GM19463 (cell line): ENCODE measurements around the gene SMTNL2.
"Not testable (repeated sequence)": the region's sequence is repeated elsewhere in the genome, so short reads cannot be mapped to it uniquely, and the experiment has no call there.

Source experiments
- ATAC-seq: cut with Tn5 transposase; IDR thresholded peaks from one replicate; pipeline ENCODE4 v1.9.1; 2021; ENCODE audit warnings: mild to moderate bottlenecking, moderate library complexity; ENCODE audit not compliant: unreplicated experiment

SMTNL2 gene

DNA sequence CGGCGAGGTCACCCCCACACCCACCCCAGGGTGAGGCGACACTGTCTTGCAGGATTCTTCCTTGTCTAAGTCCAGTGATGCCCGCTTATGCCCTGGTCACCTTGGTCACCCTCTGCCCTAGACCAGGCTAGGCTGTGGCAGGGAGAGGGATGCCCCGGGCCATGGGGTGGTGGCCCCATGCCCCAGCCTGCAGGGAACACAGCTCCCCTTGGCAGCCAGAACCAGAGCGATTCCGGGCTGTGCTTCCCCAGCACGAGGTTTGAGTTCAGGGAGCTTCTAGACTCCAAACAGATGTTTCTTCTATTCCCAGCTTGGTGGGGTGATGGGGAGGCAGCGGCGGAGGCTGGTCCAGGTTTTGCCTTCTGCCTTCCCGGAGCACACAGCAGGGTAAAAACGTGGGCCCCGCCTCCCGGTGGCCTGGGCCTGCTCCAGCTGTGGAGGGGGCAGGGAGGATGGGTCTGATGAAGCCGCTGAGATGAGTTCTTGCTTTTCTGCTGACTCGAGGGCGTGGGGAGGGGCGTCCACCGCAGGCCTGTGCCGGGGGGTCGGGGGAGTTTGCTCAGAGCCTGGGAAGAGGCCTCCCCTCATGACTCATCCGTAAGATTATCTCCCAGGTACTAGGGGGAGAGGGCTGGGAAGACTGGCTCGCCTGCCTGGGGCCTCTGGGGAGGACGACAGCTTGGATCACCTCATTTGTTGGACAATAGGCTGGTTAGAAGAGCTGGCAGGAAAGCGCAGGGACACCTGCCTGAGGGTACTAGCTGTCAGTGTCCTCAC is 15.4 kb downstream of the SMTNL2 start:
- ATAC-seq = no peak

DNA sequence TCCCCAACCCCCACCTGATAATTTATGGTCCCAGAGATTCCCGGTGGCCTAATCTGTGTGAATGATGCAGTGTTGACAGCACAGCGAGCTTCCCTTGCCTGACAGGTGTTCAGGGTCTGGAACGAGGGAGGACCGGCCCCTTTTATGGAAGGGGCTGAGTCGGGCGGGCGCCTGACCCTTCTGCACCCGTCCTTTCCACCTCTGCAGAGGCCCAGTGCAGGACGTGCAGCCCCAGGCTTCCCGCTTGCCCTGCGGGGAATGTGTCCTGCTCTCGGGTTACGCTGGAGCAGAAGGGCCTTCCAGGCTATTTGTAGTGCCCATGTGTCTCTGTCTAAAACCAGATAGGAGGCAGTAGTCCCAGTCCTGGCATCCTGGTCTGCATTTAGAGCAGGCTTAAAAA is 16.2 kb downstream of the SMTNL2 start:
- ATAC-seq = no peak

DNA sequence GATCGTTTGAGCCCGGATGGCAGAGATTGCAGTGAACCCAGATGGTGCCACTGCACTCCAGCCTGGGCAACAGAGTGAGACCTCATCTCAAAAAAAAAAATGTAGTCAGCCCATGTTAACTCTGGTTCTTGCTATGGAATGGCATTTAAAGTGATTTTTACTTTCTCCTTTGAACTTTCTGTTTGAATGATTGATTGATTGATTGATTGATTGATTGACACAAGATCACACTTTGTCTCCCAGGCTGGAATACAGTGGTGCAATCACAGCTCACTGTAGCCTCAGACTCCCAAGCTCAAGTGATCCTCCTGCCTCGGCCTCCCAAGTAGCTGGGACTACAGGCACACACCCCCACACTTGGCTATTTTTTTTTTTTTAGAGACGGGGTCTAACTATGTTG is 17.0 kb downstream of the SMTNL2 start:
- ATAC-seq = no peak

DNA sequence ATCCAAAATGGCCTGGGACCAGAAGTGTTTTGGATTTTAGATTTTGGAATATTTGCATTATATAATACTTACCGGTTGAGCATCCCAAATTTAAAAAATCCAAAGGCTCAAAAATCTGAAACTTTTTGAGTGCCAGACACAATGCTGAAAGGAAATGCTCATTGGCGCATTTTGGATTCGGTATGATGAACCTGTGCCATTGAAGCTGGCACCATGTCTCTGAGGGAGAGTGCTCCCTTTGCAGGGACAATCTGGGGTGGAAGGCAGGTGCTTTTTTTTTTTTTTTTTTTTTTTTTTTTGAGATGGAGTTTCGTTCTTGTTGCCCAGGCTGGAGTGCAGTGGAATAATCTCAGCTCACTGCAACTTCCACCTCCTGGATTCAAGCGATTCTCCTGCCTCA is 17.7 kb downstream of the SMTNL2 start:
- no peak for ATAC-seq

DNA sequence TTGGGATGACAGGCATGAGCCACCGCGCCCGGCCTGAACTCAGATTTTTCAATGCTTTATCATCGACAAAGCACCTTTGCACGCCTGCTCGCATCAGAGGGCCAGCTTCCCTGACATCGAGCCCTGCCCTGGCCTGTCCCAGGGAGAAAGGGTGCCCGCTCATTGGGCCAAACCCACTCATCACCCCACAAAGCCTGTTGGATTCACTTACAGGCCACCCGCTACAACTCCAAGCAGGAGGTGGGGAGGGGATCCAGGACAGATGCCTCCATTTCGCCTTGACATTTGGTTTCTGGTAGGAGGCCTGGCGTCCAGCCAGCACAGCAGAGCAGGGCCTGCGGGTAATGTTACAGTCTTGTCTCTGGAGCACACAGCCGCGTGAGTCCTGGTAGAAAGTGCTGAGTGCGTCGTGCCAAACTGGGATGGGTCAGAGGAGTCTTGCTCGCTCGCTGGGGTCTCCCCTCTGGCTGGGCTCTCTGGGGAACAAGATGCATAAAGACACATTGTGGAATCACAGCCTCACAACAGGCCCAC is 19.8 kb downstream of the SMTNL2 start:
- ATAC-seq = no peak

DNA sequence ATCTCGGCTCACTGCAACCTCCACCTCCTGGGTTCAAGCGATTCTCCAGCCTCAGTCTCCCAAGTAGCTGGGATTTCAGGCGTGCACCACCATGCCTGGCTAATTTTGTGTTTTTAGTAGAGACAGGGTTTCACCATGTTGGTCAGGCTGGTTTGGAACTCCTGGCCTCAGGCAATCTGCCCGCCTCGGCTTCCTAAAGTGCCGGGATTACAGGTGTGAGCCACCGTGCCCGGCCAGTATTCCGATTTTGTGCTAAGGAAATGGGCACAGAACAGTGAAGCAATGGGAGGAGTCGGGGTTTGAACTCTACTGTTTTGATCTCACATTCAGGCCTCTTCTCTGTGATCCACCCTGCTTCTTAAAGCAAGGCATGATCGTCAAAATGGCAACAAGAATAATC is 20.4 kb downstream of the SMTNL2 start:
- ATAC-seq = not testable (repeated sequence)

DNA sequence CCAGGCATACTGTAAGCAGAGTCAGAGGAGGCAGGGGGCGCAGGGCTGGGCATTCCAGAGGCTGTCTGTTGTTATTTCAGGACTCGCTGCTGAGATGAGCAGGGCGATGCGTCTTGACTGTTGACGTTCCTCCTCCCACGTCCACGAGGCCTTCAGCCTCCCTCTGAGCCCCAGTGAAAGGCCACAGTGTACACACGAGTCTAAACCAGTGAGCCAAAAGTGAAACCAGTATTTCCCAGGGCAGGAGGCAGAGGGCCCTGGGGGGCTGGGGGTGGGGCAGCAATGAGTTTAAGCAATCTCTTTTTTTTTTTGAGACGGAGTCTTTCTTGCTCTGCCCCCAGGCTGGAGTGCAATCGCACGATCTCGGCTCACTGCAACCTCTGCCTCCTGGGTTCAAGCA is 21.5 kb downstream of the SMTNL2 start:
- ATAC-seq = no peak

DNA sequence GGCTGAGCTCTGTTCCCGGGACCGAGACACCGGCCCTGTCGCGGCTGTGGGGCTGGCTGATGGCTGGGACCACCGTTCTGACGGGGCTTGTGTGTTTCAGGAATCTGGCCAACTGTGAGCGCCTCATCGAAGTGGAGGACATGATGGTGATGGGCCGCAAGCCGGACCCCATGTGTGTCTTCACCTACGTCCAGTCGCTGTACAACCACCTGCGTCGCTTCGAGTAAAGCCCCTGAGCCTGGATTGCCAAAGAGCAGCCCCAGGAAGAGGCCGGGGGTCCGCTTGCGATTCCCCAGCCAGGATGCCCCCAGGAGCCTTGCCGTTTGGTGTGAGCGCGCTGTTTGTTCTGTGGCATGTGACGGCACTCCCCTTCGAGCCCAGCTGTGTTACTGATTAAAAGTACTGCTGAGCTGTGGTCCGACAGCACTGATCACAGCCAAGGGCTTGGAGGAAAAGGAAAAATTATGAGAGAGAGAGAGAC is 23.0 kb downstream of the SMTNL2 start:
- ATAC-seq = no peak

DNA sequence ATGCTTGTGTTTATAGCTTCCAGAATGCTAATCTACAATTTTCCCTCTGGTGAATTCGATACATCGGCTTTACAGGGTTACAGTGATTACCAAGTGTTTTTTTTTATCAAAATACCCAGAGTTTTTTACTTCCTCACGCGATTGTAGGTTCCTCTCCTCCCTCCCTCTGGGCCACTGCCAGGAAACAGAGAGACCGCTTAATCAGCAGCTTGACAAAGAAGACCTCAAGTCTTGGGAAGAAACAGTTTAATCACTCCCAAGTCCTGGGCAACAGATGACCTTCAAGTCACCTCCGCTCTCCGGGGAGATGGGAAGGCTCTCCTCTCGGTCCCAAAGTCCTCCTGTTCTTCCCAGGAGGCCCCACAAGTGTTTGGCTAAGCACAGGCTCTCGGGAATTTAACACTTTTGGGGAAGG is 23.5 kb downstream of the SMTNL2 start:
- ATAC-seq = no peak

DNA sequence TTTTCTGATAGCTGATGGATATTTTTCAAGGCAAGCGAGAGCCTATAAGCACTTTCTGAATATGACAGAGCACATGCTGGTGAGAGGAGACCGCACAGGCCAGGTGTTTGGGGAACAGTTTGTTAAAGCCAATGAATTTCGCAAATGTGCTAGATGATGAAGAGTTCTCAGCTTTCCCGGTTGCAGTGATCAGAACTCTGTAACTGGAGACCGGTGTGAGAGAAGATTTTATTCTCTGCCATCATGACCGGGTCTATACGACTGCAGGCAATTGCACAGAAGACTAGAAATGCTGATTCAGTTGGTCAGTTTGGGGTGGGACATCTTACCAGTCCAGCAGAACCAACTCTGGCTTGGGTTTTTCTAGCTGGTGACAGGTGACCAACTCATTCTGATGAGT is 25.4 kb downstream of the SMTNL2 start:
- ATAC-seq = no peak

DNA sequence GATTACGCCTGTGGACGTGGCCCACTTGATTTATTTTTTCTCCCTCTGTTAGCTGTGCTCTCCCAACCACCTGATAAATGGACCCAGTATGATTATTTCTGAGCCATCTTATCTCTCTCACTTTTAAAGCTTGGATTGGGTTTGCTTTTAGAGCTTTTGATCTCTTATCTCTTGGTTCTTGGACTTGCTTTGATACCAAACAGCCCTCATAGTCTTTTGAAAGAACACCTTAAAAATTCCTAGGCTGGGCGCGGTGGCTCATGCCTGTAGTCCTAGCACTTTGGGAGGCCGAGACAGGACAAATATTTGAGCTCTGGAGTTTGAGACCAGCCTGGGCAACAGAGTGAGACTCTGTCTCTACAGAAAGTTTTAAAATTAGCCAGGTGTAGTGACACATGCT is 25.8 kb downstream of the SMTNL2 start:
- no peak for ATAC-seq

DNA sequence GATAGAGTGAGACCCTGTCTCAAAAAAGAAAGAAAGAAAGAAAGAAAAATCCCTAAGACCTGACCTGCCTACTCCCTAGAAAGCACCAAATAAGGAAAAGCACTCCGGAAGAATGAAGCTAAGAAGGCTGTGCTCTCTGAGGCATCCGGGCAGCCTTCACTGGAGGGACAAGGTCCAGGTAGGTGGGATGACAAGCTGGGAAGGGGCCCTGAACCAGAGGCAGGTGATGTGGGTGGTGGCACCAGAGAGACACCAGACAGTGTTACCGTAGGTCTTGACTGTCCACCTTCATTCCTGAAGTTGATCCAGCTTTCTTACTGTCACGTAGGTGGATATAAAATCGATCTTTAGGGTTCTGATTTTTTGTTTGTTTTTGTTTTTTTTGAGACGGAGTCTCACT is 26.3 kb downstream of the SMTNL2 start:
- ATAC-seq = no peak

DNA sequence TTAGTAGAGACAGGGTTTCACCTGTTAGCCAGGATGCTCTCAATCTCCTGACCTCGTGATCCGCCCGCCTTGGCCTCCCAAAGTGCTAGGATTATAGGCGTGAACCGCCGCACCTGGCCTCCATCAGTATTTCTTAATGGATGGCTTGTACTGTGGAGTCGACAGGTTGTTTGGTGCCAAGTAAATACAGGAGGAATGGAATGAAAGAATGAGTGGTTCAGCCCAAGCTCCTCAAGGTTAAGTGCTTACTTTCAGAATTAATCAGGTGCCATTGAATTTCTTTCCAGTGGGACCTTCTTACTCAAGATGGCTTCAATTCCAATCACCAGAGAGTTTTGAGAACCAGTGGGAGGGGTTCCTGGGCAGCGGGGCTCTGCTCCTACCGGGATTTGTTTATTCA is 32.1 kb downstream of the SMTNL2 start:
- no peak for ATAC-seq

DNA sequence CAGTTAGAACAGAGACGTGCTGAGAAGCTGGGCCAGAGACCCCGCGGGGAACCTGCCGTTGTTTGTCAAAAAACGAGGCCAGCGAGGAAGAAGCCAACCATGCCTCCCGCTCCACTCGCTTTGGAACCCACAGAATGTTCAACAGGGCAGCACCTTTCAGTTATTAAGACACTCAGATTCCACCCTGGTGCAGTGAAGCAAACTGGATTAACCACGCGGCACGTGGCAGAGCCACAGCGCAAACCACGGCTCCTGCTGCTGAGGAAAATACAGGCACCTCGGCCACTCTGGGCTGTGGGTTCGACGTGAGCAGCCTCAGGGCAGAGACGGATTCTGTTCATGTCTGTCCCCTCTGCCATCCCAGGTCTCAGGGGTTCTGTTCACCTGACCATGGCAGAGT is 32.8 kb downstream of the SMTNL2 start:
- ATAC-seq = no peak

DNA sequence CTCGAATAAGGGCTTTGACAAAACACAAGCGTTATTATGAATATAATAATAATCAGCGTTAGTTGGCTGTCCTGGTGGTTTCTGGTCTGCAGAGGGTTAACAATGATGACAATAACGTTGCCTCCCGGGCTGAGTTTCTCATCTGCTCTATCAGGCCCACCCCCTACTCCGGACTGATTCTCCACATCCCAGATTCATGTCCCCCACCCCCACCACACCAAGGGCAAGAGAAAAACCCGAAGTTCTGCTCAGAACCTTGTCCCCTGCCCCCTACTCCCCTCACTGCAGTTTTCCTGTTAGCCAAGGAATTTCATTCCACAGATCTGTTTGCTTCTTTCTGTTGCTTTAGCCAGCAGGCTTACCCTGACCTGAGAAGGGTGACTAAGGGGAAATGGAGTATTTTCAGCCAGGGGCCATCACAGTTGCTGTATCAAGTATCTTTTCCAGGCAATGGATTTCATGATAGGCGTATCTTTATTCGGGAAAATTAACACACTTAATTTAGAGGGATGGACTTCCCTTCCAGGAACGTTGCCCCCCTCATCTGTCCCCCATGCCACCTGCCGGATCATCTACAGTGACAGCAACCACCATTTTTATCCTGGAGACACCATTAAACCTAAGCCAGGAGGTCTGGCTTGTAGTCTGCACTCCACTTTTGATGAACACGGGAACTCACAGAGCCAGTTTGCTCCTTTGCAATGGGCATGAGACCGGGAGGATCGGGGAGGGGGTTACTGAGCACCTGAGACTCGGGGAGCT is 33.4 kb downstream of the SMTNL2 start:
- ATAC-seq = no peak

DNA sequence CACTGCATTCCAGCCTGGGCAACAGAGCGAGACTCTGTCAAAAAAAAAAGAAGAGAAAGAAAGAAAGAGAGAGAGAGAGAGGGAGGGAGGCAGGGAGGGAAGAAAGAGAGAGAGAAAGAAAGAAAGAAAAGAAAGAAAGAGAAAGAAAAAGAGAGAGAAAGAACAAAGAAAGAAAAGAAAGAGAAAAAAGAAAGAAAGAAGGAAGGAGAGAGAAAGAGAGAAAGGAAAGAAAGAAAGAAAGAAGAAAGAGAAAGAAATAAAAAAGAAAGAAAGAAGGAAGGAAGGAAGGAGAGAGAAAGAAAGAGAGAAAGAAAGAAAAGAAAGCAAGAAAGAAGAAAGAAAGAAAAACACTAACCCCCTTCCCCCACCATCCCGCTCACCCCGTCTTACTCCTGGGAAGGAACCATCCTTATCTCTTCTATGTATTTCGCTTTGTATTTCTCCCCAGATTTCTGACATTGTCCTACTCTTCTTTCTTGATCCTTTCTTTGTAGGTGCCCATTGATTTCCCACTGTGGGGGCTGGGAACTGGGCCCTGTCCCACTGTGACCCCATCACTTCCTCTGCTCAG is 36.3 kb downstream of the SMTNL2 start:
- no peak for ATAC-seq

DNA sequence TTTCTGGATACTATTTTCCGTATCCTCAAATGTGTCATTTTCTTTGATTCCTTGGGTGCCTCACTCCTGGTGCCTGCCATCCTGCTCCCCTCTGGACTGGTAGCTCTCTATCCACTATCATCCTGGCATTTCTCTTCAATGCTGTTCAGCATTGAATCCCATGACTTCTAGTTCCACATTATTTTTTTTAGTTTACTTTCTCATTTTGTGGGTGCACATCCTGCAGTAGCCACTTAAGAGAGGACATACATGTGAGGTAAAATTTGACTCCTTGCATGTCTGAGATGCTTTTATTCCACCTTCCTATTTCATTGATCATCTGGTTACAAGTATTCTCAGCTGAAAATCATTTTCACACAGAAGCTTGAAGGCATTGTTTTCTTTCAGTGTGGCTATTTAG is 38.0 kb downstream of the SMTNL2 start:
- no peak for ATAC-seq

DNA sequence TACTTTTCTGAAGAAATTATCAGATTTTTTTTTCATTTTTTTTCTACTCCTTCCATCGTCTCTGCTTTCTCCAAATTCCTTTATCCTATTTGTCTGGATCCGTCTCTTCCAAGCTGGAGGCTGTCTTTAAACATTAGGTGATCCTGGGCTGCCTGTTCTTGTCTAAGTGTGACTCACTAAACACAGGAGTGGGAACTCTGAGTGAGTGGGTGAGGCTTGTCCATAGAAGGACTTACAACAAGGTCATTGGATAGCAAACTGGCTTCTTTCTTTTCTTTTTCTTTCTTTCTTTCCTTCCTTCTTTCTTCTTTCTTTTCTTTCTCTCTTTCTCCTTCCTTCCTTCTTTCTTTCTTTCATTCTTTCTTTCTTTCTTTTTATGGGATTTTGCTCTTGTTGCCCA is 38.9 kb downstream of the SMTNL2 start:
- ATAC-seq = no peak

DNA sequence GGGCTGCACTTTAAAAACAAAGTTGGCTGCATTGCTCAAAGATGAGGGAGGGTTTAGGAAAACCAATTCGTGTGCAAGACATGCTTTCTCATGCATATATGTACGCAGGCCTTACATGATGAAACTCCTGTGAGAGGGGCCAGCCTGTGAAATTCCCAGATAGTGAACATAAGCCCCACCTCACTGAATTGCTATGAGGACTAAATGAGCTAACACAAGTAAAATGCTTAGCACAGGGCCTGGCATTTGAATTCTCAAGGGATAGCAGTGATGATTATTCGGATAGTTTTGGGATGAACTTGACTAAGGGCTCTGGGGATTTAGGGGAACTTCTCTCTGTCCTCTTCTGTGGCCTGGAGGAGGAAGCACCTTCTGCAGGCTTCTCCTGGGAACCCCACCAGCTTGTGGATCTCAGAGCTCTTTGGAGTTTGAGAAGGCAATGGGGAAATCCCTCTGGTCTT is 40.2 kb downstream of the SMTNL2 start:
- not testable (repeated sequence) for ATAC-seq

DNA sequence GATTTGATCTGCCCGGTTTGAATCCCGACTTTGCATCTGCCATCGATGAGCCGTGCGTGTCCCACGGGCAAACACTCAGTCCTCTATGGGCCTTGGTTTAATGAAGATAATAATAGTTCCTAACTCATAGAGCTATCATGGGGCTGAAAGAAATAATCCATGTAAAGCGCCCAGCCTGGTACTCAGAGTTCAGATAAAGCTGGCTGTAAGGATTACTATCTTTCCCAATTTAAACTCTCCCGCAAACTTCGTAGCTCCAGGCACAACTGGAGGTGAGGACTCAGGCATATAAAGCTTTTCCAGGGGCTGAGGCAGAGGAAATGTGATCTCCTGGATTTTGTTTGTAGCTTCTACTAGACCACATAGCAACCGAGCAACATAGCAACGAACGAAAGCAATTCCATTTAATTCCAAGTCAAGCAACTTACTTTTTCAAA is 40.9 kb downstream of the SMTNL2 start:
- ATAC-seq = no peak

DNA sequence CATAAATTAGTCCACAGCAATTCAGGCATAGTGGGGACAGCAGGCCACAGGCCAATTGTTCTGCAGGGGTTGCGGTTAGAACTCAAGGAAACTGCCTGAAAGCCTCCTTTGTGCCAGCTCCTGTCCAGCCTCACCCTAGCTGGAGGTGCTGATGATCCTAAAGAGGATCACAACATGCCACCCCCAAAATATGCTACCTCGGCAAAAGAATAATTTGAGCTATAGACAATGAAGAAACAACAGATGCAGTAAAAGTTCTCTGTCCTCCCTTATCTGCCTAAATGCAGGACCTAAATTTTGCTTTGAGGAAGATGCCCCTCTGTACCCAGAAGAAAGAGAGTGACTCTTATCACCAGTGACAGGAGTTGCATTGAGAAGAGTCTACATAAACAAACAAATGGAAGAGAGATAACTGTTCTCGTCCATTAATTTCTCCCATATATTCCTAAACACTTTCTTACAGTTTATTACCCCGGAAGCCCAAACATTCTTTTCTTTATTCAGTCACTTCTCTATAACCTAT is 42.5 kb downstream of the SMTNL2 start:
- no peak for ATAC-seq
